HG03060 (cell line): ENCODE data around the gene SLC22A23.

ENCODE experiments used
- ATAC-seq: cut with Tn5 transposase; IDR thresholded peaks from one replicate; pipeline ENCODE4 v1.9.1; 2021; ENCODE audit warnings: low read depth, moderate number of reproducible peaks; ENCODE audit not compliant: unreplicated experiment

SLC22A23 gene

GRCh38 chr6:3424185-3424927 lies 32.5 kb downstream of the SLC22A23 start:
- no peak for ATAC-seq

- ATAC-seq: no peak
Observed at GRCh38 chr6:3423439-3424184, 33.2 kb downstream of the SLC22A23 start.

- no peak for ATAC-seq
Observed at GRCh38 chr6:3422435-3423070, 34.3 kb downstream of the SLC22A23 start.

GRCh38 chr6:3421791-3422434 lies 34.9 kb downstream of the SLC22A23 start:
- ATAC-seq: no peak

- no peak for ATAC-seq
Observed at GRCh38 chr6:3421143-3421542, 35.7 kb downstream of the SLC22A23 start.

GRCh38 chr6:3419624-3420272 lies 37.1 kb downstream of the SLC22A23 start:
- no peak for ATAC-seq

GRCh38 chr6:3418496-3419060 lies 38.3 kb downstream of the SLC22A23 start:
- ATAC-seq: no peak

- no peak for ATAC-seq
Observed at GRCh38 chr6:3417473-3417872, 39.4 kb downstream of the SLC22A23 start.

- ATAC-seq: no peak
Observed at GRCh38 chr6:3415490-3415889, 41.4 kb downstream of the SLC22A23 start.

GRCh38 chr6:3415082-3415453 lies 41.8 kb downstream of the SLC22A23 start:
- ATAC-seq: no peak

- ATAC-seq: no peak
Observed at GRCh38 chr6:3414327-3415081, 42.3 kb downstream of the SLC22A23 start.

- no peak for ATAC-seq
Observed at GRCh38 chr6:3413592-3413991, 43.3 kb downstream of the SLC22A23 start.

- ATAC-seq: no peak
Observed at GRCh38 chr6:3412779-3413500, 43.9 kb downstream of the SLC22A23 start.

GRCh38 chr6:3411967-3412778 lies 44.7 kb downstream of the SLC22A23 start:
- no peak for ATAC-seq

- ATAC-seq: no peak
Observed at GRCh38 chr6:3410385-3411360, 46.2 kb downstream of the SLC22A23 start.

- ATAC-seq: no peak
Observed at GRCh38 chr6:3409699-3410384, 47.0 kb downstream of the SLC22A23 start.
